Measurements from ENCODE around the gene RTN4. TPM values are rescaled to one million over a fixed set of nuclear protein-coding genes. Genes with fewer than 3 reads are reported as not detected.

Gene RTN4
- total RNA-seq, 1 experiment from 2014 or later: 513 TPM

GRCh38 chr2:54952978-54953456, 97.2 kb downstream of the RTN4 start:
- intact Hi-C loops (cut with micrococcal nuclease; ENCODE audit: unreplicated experiment): no loop called here
- Histone ChIP-seq H3K27ac (ENCODE audit: low read length) (peak overlapping the region; percentile 96), H3K27me3 (ENCODE audit: control insufficient read depth, insufficient read depth, low read length) (no peaks in the 10 kb centered on the region), H3K4me1 (ENCODE audit: control insufficient read depth, insufficient read depth, low read length) (peaks cover 59% of the 10 kb centered on the region), H3K9me3 (ENCODE audit: control insufficient read depth, insufficient read depth, low read depth, low read length) (no peaks in the 10 kb centered on the region; the same call in 1 of the 2 replicates), H3K36me3 (ENCODE audit: control insufficient read depth, insufficient read depth, low read length) (no peaks in the 10 kb centered on the region), H3K4me3 (ENCODE audit: low read depth in 2 of 2, low read length in 2 of 2) (peak overlapping the region in 1 of 2 experiments; percentile 14; a peak in 2 of 4 replicates)
- ATAC-seq: peak; percentile 69
- no TSS peak for BruUV-seq (replicated peaks)
- POLR2A ChIA-PET: no interaction called here
- TF ChIP-seq POLR2AphosphoS5 (IDR thresholded peaks at IDR 0.05; ENCODE audit: low read depth, low read length): no peak
- TF ChIP-seq TCF7L2 (IDR thresholded peaks at IDR 0.05; ENCODE audit: low read depth, low read length): 0 out of 2 replicates have a peak, but pooled peaks have one; percentile 65
- DNase-seq (ENCODE audit: low read depth, low spot score): peak; percentile 83
- in situ Hi-C loops (cut with HindIII; ENCODE audit: low pct_unique_long_range_greater_than_20kb, low sequenced_read_pairs): no loop called here
- CTCF ChIA-PET: no interaction called here

GRCh38 chr2:54952425-54952824, 97.8 kb downstream of the RTN4 start:
- intact Hi-C loops (cut with micrococcal nuclease; ENCODE audit: unreplicated experiment) (no loop called here), in situ Hi-C loops (cut with HindIII; ENCODE audit: low pct_unique_long_range_greater_than_20kb, low sequenced_read_pairs) (no loop called here)
- ChIA-PET CTCF (interaction anchor here (0.6 kb wide), 1 partner anchor 846 kb away, joined by 12 read pairs; no protein-coding TSS in a partner anchor), POLR2A (no interaction called here)
- ATAC-seq (no peak), DNase-seq (ENCODE audit: low read depth, low spot score) (no peak)
- H3K36me3 ChIP-seq (ENCODE audit: control insufficient read depth, insufficient read depth, low read length): no peaks in the 10 kb centered on the region
- TF ChIP-seq CTCF (IDR thresholded peaks at IDR 0.05) (no peak), SIN3A (IDR thresholded peaks at IDR 0.05; ENCODE audit: borderline replicate concordance, insufficient read depth, low read depth, low read length) (no peak), POLR2AphosphoS5 (IDR thresholded peaks at IDR 0.05; ENCODE audit: low read depth, low read length) (no peak), REST (IDR thresholded peaks at IDR 0.05; ENCODE audit: insufficient read depth in 1 of 2, low read depth in 2 of 2, low read length in 1 of 2) (no peak), TCF7L2 (IDR thresholded peaks at IDR 0.05; ENCODE audit: low read depth, low read length) (no peak)
- no TSS peak for BruUV-seq (replicated peaks)
- no peaks in the 10 kb centered on the region for H3K27me3 ChIP-seq (ENCODE audit: control insufficient read depth, insufficient read depth, low read length)
- H3K9me3 ChIP-seq (ENCODE audit: control insufficient read depth, insufficient read depth, low read depth, low read length): no peaks in the 10 kb centered on the region; the same call in 1 of the 2 replicates
- peak overlapping the region in 1 of 2 experiments; percentile 14; a peak in 1 of 4 replicates for H3K4me3 ChIP-seq (ENCODE audit: low read depth in 2 of 2, low read length in 2 of 2)
- peak overlapping the region; percentile 96 for H3K27ac ChIP-seq (ENCODE audit: low read length)
- H3K4me1 ChIP-seq (ENCODE audit: control insufficient read depth, insufficient read depth, low read length): peaks cover 57% of the 10 kb centered on the region

- Histone ChIP-seq H3K4me3 (ENCODE audit: low read depth in 2 of 2, low read length in 2 of 2) (no peak overlapping the region), H3K9me3 (ENCODE audit: control insufficient read depth, insufficient read depth, low read depth, low read length) (no peaks in the 10 kb centered on the region; the same call in 1 of the 2 replicates), H3K4me1 (ENCODE audit: control insufficient read depth, insufficient read depth, low read length) (peaks cover 41% of the 10 kb centered on the region), H3K36me3 (ENCODE audit: control insufficient read depth, insufficient read depth, low read length) (no peaks in the 10 kb centered on the region), H3K27ac (ENCODE audit: low read length) (peak overlapping the region; percentile 96), H3K27me3 (ENCODE audit: control insufficient read depth, insufficient read depth, low read length) (no peaks in the 10 kb centered on the region)
- no peak for TF ChIP-seq CTCF (IDR thresholded peaks at IDR 0.05)
- no peak for TF ChIP-seq REST (IDR thresholded peaks at IDR 0.05; ENCODE audit: insufficient read depth in 1 of 2, low read depth in 2 of 2, low read length in 1 of 2)
- TF ChIP-seq TCF7L2 (IDR thresholded peaks at IDR 0.05; ENCODE audit: low read depth, low read length): no peak
- no peak for TF ChIP-seq SIN3A (IDR thresholded peaks at IDR 0.05; ENCODE audit: borderline replicate concordance, insufficient read depth, low read depth, low read length)
- TF ChIP-seq POLR2AphosphoS5 (IDR thresholded peaks at IDR 0.05; ENCODE audit: low read depth, low read length): no peak
- intact Hi-C loops (cut with micrococcal nuclease; ENCODE audit: unreplicated experiment): no loop called here
- ChIA-PET POLR2A (no interaction called here), CTCF (no interaction called here)
- ATAC-seq: no peak
- no TSS peak for BruUV-seq (replicated peaks)
- in situ Hi-C loops (cut with HindIII; ENCODE audit: low pct_unique_long_range_greater_than_20kb, low sequenced_read_pairs): no loop called here
- DNase-seq (ENCODE audit: low read depth, low spot score): no peak
Measured at GRCh38 chr2:54950811-54951210, 99.4 kb downstream of the RTN4 start.

All from Panc1 (cell line).